NB4 (cell line): Measurements from ENCODE around the gene CCL19.

Experiments
- POLR2A ChIP-seq: IDR thresholded peaks from 2 replicates; pipeline ENCODE4 v1.6.1; 2011; ENCODE audit warnings: mild to moderate bottlenecking; ENCODE audit not compliant: insufficient read length; ENCODE audit errors: extremely low read depth
- TF ChIP-seq, protein P1 (sequence below): IDR thresholded peaks from one replicate; pipeline ENCODE4 v1.5.1; 2012; ENCODE audit warnings: low read depth, low read length
- TF ChIP-seq, protein P2 (sequence below): IDR thresholded peaks from 2 replicates; pipeline ENCODE4 v1.6.1; 2011; ENCODE audit warnings: low read depth, low read length

DNA sequence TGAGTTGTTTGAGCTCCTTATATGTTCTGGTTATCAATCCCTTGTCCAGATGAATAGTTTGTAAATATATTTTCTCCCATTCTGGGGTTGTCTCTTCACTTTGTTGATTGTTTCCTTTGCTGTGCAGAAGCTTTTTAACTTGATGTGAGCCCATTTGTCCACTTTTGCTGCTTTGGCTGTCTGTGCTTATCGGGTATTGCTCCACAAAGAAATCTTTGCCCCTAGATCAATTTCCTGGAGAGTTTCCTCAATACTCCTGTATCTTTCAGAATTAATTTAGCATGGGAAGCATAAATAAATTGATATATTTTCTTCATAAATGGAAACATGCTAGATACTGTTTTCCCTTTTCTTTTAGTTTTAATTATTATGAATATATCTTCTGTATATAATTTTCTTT lies 41.4 kb upstream of the CCL19 start:
- TF ChIP-seq, protein P1, sequence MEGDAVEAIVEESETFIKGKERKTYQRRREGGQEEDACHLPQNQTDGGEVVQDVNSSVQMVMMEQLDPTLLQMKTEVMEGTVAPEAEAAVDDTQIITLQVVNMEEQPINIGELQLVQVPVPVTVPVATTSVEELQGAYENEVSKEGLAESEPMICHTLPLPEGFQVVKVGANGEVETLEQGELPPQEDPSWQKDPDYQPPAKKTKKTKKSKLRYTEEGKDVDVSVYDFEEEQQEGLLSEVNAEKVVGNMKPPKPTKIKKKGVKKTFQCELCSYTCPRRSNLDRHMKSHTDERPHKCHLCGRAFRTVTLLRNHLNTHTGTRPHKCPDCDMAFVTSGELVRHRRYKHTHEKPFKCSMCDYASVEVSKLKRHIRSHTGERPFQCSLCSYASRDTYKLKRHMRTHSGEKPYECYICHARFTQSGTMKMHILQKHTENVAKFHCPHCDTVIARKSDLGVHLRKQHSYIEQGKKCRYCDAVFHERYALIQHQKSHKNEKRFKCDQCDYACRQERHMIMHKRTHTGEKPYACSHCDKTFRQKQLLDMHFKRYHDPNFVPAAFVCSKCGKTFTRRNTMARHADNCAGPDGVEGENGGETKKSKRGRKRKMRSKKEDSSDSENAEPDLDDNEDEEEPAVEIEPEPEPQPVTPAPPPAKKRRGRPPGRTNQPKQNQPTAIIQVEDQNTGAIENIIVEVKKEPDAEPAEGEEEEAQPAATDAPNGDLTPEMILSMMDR = no peak
- no peak for TF ChIP-seq POLR2A
- TF ChIP-seq, protein P2, sequence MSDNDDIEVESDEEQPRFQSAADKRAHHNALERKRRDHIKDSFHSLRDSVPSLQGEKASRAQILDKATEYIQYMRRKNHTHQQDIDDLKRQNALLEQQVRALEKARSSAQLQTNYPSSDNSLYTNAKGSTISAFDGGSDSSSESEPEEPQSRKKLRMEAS = no peak
